ENCODE measurements around the gene PITPNM1.

PITPNM1 gene

GRCh38 chr11:67466367-67466766 lies 38.8 kb downstream of the PITPNM1 start:
- no peak for DNase-seq (ENCODE audit: low spot score)

GRCh38 chr11:67465530-67465929 lies 39.6 kb downstream of the PITPNM1 start:
- peak; percentile 29 for DNase-seq (ENCODE audit: low spot score)

- DNase-seq (ENCODE audit: low spot score), result peak; percentile 46
Observed at GRCh38 chr11:67465189-67465510, 40.0 kb downstream of the PITPNM1 start.

GRCh38 chr11:67464411-67465188 lies 40.6 kb downstream of the PITPNM1 start:
- peak; percentile 94 for DNase-seq (ENCODE audit: low spot score)

GRCh38 chr11:67463680-67464410 lies 41.3 kb downstream of the PITPNM1 start:
- peak; percentile 85 for DNase-seq (ENCODE audit: low spot score)

- no peak for DNase-seq (ENCODE audit: low spot score)
Observed at GRCh38 chr11:67463186-67463585, 42.0 kb downstream of the PITPNM1 start.

- no peak for DNase-seq (ENCODE audit: low spot score)
Observed at GRCh38 chr11:67458266-67458665, 46.9 kb downstream of the PITPNM1 start.

- no peak for DNase-seq (ENCODE audit: low spot score)
Observed at GRCh38 chr11:67457453-67457852, 47.7 kb downstream of the PITPNM1 start.

- DNase-seq (ENCODE audit: low spot score), result no peak
Observed at GRCh38 chr11:67456068-67456705, 49.0 kb downstream of the PITPNM1 start.

GRCh38 chr11:67455054-67455453 lies 50.1 kb downstream of the PITPNM1 start, which contains the start of gene CABP4:
CABP4 (plus strand) TSS chr11:67455354; CDS start chr11:67455424, 70 bp downstream.
- DNase-seq (ENCODE audit: low spot score), result no peak

- DNase-seq (ENCODE audit: low spot score), result no peak
Observed at GRCh38 chr11:67453816-67454732, 51.1 kb downstream of the PITPNM1 start.

- no peak for DNase-seq (ENCODE audit: low spot score)
Observed at GRCh38 chr11:67452141-67452952, 52.8 kb downstream of the PITPNM1 start, which contains the start of gene GPR152. GPR152 (minus strand) TSS chr11:67452729; CDS start chr11:67452724, 5 bp downstream.

GRCh38 chr11:67451658-67451976 lies 53.5 kb downstream of the PITPNM1 start:
- DNase-seq (ENCODE audit: low spot score), result no peak

GRCh38 chr11:67450796-67451657 lies 54.1 kb downstream of the PITPNM1 start:
- no peak for DNase-seq (ENCODE audit: low spot score)

- DNase-seq (ENCODE audit: low spot score), result no peak
Observed at GRCh38 chr11:67449116-67449844, 55.9 kb downstream of the PITPNM1 start.

- no peak for DNase-seq (ENCODE audit: low spot score)
Observed at GRCh38 chr11:67448220-67448609, 56.9 kb downstream of the PITPNM1 start.

- no peak for DNase-seq (ENCODE audit: low spot score)
Observed at GRCh38 chr11:67445515-67445914, 59.6 kb downstream of the PITPNM1 start.

GRCh38 chr11:67442504-67443404 lies 62.4 kb downstream of the PITPNM1 start:
- no peak for DNase-seq (ENCODE audit: low spot score)
